ENCODE results near the gene ADAT1.

DNA sequence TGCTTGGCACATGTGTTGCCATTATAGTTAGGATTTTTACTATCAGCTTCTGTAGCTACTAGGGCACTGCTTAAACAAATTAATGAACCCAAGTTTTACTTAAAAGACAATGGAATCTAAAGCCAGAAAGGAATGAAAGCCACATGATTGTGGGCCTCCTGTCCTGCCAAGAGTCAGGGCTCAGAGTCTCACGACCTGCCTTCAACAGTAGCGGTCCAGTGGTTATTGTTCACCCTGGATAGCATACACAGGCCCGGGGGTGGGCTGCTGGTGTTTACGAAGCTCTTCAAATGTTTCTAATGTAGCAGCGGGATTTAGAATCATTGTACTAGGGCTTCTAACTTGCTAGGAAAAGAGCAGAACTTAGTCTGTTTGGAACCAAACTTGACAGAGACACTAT, 49.1 kb downstream of the ADAT1 start:
- TF ChIP-seq, protein P1, sequence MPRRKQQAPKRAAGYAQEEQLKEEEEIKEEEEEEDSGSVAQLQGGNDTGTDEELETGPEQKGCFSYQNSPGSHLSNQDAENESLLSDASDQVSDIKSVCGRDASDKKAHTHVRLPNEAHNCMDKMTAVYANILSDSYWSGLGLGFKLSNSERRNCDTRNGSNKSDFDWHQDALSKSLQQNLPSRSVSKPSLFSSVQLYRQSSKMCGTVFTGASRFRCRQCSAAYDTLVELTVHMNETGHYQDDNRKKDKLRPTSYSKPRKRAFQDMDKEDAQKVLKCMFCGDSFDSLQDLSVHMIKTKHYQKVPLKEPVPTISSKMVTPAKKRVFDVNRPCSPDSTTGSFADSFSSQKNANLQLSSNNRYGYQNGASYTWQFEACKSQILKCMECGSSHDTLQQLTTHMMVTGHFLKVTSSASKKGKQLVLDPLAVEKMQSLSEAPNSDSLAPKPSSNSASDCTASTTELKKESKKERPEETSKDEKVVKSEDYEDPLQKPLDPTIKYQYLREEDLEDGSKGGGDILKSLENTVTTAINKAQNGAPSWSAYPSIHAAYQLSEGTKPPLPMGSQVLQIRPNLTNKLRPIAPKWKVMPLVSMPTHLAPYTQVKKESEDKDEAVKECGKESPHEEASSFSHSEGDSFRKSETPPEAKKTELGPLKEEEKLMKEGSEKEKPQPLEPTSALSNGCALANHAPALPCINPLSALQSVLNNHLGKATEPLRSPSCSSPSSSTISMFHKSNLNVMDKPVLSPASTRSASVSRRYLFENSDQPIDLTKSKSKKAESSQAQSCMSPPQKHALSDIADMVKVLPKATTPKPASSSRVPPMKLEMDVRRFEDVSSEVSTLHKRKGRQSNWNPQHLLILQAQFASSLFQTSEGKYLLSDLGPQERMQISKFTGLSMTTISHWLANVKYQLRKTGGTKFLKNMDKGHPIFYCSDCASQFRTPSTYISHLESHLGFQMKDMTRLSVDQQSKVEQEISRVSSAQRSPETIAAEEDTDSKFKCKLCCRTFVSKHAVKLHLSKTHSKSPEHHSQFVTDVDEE (CRISPR knock-in tag; IDR thresholded peaks at IDR 0.05), result no peak
- no peak for TF ChIP-seq ZFP30 (CRISPR knock-in tag; IDR thresholded peaks at IDR 0.05)
- TF ChIP-seq PATZ1 (CRISPR knock-in tag; IDR thresholded peaks at IDR 0.05; ENCODE audit: borderline replicate concordance), result no peak
- TF ChIP-seq, protein P2, sequence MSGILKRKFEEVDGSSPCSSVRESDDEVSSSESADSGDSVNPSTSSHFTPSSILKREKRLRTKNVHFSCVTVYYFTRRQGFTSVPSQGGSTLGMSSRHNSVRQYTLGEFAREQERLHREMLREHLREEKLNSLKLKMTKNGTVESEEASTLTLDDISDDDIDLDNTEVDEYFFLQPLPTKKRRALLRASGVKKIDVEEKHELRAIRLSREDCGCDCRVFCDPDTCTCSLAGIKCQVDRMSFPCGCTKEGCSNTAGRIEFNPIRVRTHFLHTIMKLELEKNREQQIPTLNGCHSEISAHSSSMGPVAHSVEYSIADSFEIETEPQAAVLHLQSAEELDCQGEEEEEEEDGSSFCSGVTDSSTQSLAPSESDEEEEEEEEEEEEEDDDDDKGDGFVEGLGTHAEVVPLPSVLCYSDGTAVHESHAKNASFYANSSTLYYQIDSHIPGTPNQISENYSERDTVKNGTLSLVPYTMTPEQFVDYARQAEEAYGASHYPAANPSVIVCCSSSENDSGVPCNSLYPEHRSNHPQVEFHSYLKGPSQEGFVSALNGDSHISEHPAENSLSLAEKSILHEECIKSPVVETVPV (CRISPR knock-in tag; IDR thresholded peaks at IDR 0.05), result no peak
- no peak for TF ChIP-seq ISL1 (CRISPR knock-in tag; IDR thresholded peaks at IDR 0.05)

Measured in SK-N-SH treated with all-trans-retinoic acid at 6 μM for 48 hours (cell line).